Measurements from ENCODE around the gene ARHGEF10L. TPM values are rescaled to one million over a fixed set of nuclear protein-coding genes. Genes with fewer than 3 reads are reported as not detected.
A peak's percentile ranks its signal among the peaks of the same experiment; 100 is the strongest.

ARHGEF10L gene
- total RNA-seq, 1 experiment from 2014 or later, result 10.5 TPM

DNA sequence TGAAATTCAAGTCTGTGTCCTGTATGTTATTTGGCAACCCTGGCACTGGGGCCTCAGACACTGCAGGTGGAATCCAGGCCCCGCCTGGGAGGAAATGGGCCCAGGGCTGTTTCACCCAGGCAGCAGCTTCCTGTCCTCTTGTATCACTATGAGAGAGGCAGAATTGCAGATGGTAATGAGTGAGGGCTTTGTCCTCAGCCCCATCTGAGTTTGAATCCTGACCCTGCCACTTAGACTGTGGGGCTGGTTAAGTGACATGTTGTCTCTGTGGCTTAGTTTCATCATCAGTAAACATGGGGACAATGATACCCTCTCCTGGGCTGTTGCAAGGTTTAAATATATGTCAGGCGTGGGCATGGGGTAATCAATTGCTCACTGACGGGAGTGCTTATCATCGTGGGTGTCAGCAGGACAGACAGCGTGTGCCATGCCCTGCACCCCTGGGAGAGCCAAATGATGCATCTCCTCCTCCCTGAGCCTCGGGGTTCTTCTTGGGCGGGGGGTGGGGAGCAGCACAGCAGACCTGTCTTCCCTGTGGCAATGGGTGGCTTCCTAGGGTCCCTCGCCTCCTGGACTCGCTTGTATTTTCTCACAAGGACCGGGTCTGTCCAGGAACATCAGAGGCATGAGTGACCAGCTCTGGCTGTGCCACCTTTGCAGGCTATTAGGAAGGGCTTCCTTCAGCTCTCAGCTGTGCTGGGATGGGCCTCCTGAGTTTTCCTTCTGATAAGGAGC, 42.1 kb downstream of the ARHGEF10L start:
- Histone ChIP-seq H3K4me1 (peaks cover 33% of the 10 kb centered on the region), H3K27ac (no peak overlapping the region), H3K9me3 (replicated peaks) (no peaks in the 10 kb centered on the region), H3K36me3 (no peaks in the 10 kb centered on the region), H3K4me3 (no peak overlapping the region), H3K27me3 (no peaks in the 10 kb centered on the region)
- DNase-seq, result no peak

DNA sequence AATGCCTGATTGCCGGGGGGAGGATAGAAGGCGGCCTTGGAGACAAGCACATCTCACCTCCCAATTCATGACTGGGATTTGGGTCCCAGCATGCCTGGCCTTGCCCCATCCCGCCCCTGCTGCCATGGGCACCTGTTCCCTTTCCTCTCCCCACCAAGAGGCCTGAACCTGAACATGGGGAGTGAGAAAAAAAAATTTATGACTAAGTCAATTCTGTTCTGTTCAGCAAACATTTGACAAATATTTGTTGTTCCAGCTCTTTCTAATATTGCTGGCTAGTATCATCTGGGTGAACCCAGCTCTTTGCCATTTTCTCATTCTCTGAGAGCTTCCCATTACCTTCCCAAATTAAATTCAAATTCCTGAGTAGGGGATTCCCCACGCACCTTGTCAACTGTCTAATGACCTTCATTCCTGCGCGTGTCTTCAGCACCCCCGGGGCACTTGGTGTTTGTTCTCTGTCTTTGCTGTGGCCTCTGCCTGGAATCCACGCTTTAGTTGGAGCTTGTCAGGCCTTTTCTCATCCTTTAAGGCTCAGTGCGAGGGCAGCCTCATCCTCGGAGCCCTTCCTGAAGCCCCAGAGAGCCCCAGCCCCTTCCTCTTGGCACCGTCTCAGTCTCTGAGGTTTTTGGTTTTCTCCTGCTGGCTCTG, 42.8 kb downstream of the ARHGEF10L start:
- Histone ChIP-seq H3K36me3 (no peaks in the 10 kb centered on the region), H3K27ac (no peak overlapping the region), H3K27me3 (no peaks in the 10 kb centered on the region), H3K4me3 (no peak overlapping the region), H3K9me3 (replicated peaks) (no peaks in the 10 kb centered on the region), H3K4me1 (peaks cover 40% of the 10 kb centered on the region)
- DNase-seq, result peak; percentile 30 to 57

DNA sequence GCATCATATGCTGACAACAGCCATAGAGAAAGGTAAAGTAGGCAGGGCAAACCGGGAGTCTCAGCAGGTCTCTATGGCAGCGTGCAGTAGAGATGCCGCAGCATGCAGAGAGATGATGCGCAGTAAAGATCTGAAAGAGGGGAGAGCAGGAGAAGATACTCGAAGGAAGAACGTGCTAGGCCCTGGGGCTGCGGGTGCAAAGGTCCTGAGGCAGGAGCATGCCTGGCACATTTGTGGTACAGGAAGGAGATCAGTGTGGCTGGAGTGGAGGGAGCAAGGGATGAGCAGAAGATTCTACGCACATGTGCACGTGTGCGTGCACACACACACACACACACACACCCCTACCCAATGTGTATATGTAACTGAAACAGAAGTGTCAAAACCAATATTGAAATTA, 45.0 kb downstream of the ARHGEF10L start:
- Histone ChIP-seq H3K27me3 (no peaks in the 10 kb centered on the region), H3K27ac (no peak overlapping the region), H3K4me3 (no peak overlapping the region), H3K36me3 (no peaks in the 10 kb centered on the region), H3K9me3 (replicated peaks) (no peaks in the 10 kb centered on the region), H3K4me1 (peaks cover 53% of the 10 kb centered on the region)
- DNase-seq, result no peak

DNA sequence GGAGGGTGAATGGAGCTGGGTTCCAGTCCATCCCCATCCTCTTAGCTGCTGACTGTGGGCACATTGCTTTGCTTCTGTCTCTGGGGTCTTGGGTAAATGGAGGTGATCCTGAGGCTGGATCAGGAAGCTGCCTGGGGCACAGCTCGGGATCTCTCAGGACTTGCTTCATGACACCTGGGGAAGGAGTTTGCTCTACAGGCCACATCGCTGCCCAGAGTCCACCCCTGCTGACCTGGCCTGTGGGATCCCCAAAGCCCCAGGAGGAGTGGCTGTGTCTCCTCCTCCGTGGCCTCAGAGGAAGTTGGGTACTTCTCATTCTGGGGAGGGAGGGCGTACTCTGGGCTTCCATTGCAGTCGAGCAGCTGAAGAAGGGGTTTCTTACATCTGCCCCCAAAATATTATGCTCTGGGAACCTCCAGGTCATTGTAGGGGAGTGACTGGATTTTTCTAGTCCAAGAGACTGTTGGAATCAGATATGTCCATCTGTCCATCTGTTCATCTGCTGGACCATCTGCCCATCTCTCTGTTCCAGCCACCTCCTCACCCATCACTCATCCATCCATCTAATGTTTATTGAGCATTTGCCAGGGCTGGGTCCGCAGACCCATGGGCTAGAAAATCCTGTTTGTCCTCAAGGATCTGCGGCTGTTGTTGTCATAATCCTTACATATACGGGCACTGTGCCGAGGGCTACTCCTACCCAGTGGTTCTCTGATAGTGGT, 45.9 kb downstream of the ARHGEF10L start:
- DNase-seq, result no peak
- H3K27me3 ChIP-seq, result no peaks in the 10 kb centered on the region
- no peak overlapping the region for H3K27ac ChIP-seq
- no peaks in the 10 kb centered on the region for H3K36me3 ChIP-seq
- no peaks in the 10 kb centered on the region for H3K9me3 ChIP-seq (replicated peaks)
- H3K4me1 ChIP-seq, result peaks cover 45% of the 10 kb centered on the region
- no peak overlapping the region for H3K4me3 ChIP-seq

DNA sequence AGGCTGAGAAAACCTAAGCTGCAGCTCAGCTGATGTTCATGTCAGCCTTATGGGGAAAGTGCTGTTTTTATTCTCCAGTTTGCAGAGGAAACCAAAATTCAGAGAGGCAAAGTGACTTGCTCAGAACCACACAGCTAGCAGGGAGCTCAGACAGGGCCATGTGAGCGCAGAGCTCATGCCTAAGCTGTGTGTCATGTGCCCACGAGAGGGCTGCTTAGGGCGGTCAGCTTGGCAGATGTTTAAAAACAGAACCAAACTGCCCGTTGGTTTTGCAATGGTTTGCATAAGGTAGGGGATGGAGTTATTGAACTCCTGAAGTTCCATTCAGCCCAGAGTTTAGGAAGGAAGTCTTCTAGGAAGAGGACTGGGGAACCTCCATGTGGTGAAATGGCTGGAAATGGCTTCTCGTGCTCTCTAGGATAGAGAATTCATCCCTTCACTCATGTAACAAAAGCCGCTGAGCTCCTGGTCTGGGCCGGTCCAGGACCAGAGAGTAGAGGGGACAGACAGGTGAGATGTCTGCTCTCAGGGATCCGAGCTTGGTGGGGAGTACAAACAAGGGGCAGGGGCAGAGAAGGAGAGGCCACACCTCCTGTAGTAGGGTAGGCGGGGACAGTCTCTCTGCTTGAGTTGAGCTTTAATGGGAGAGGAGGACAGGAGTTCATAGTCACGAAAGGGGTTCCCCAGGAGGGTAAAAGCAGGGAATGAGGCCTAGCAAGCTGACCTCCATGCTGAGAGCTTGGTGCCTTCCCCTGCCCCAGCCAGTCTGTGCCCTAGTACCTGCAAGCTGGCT, 46.9 kb downstream of the ARHGEF10L start:
- Histone ChIP-seq H3K4me1 (peaks cover 40% of the 10 kb centered on the region), H3K9me3 (replicated peaks) (no peaks in the 10 kb centered on the region), H3K27me3 (no peaks in the 10 kb centered on the region), H3K36me3 (no peaks in the 10 kb centered on the region), H3K4me3 (no peak overlapping the region), H3K27ac (no peak overlapping the region)
- DNase-seq, result no peak

DNA sequence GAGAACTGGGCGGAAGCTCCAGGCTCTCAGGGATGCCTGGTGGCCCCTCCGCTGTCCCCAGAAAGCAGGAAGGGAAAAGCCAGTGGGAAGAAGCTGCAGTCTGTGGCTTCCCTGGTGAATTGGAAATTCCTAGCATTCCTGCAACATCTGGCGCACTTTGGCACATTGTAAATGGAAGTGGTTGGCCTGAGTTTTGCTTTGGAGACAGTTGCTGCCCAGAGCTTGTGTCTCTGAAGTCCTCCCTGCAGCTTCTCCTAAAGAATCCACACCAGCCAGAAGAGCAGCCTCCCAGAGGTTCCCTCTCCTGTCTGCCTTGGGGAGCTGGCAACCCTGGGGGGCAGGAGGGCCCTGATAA, 48.2 kb downstream of the ARHGEF10L start:
- Histone ChIP-seq H3K4me3 (0 out of 2 replicates have a peak overlapping the region, but pooled peaks have one; percentile 7), H3K4me1 (peaks cover 27% of the 10 kb centered on the region), H3K36me3 (no peaks in the 10 kb centered on the region), H3K27me3 (no peaks in the 10 kb centered on the region), H3K9me3 (replicated peaks) (no peaks in the 10 kb centered on the region), H3K27ac (peak overlapping the region; percentile 86)
- DNase-seq, result peak; percentile 83 to 86

DNA sequence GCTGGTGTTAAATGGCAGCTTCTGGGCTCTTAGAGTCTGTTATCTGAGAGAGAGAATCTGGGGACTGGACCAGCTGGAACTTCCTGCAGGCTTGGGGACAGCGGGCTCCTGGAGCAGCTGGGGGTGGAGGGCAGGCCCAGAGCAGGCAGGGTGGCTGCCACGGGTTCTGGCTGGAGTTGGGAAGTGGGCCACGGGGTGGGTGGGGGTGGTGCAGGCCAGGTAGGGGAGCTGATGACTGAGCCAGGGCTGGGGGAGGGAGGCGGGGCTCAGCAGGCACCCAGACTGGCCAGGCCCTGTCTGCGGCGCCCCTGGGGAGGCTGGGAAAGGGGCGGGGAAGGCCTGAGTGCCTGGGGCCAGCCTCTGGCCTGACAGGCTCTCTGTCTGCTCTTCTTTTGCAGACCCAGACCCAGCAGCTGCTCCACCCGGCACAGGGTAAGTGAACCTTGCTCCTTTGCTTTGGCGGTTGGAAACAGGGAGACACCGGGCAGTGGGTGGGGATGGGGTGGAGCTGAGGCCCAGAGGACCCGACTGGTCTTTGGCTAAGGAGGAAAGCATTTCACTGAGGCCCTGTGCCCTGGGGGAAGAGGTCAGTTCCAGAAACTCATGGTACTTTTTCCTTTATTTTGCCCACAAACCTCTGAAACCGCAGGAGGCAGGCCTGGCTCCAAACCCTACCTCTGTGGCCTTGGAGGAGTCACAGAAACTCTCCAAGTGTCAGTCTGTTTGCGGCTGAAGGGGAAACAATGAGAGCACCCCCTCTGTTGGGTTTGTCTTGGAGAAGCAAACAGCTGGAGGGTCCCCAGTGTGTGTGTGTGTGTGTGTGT, 48.8 kb downstream of the ARHGEF10L start:
- Histone ChIP-seq H3K27ac (peak overlapping the region; percentile 86), H3K36me3 (no peaks in the 10 kb centered on the region), H3K4me1 (peaks cover 27% of the 10 kb centered on the region), H3K27me3 (no peaks in the 10 kb centered on the region), H3K9me3 (replicated peaks) (no peaks in the 10 kb centered on the region), H3K4me3 (peak overlapping the region; percentile 41)
- peak; percentile 94 to 95 for DNase-seq

DNA sequence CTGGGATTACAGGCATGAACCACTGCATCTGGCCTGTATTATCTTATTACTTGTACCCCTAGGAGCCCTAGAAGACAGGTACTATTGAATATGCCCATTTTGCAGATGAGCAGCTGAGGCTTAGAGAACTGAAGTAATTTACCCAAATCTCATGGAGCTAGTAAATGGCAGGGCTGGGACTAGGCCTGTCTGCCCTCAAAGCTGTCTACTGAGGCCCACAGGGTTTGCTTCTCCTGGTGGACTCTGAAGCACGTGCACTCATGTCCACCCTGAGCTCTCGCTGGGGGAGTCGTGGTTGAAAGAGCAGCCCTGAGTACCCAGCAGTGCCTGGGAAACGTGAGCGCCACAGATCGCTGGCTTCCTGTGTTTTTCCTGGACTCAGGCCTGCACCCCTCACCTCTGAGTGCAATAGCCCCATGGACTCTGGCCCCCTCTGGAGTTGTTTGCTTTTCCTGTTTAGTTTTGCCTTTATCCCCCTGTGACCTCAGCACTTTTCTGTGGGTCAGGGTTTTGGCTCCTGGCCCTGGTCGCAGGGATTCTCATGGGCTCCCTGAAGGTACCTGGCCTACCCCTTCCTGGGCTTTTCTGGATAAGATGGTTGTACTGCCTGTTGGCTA, 52.4 kb downstream of the ARHGEF10L start:
- Histone ChIP-seq H3K27ac (no peak overlapping the region), H3K4me1 (peaks cover 21% of the 10 kb centered on the region), H3K9me3 (replicated peaks) (no peaks in the 10 kb centered on the region), H3K4me3 (no peak overlapping the region), H3K36me3 (no peaks in the 10 kb centered on the region), H3K27me3 (no peaks in the 10 kb centered on the region)
- DNase-seq, result no peak

DNA sequence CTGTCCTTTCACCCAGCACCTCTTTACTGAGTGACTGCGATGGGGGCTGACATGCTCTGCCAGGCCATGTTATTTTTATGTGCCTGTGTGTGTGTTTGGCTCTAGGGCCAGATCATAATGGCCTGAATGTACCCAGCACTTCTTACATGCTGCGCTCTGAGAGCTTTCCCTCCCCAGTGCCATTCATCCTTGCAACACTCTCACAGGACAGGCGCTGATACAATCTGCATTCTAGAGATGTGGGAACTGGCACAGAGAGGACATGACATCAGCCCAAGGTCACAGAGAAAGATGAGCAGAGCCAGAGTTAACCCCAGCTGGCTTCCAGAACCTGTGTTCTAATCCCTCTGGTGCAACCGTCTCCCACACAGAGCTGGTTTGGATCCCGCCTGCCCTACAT, 54.5 kb downstream of the ARHGEF10L start:
- no peak for DNase-seq
- peaks cover 18% of the 10 kb centered on the region for H3K4me1 ChIP-seq
- H3K27ac ChIP-seq, result no peak overlapping the region
- H3K36me3 ChIP-seq, result no peaks in the 10 kb centered on the region
- no peaks in the 10 kb centered on the region for H3K27me3 ChIP-seq
- no peak overlapping the region for H3K4me3 ChIP-seq
- H3K9me3 ChIP-seq (replicated peaks), result no peaks in the 10 kb centered on the region

DNA sequence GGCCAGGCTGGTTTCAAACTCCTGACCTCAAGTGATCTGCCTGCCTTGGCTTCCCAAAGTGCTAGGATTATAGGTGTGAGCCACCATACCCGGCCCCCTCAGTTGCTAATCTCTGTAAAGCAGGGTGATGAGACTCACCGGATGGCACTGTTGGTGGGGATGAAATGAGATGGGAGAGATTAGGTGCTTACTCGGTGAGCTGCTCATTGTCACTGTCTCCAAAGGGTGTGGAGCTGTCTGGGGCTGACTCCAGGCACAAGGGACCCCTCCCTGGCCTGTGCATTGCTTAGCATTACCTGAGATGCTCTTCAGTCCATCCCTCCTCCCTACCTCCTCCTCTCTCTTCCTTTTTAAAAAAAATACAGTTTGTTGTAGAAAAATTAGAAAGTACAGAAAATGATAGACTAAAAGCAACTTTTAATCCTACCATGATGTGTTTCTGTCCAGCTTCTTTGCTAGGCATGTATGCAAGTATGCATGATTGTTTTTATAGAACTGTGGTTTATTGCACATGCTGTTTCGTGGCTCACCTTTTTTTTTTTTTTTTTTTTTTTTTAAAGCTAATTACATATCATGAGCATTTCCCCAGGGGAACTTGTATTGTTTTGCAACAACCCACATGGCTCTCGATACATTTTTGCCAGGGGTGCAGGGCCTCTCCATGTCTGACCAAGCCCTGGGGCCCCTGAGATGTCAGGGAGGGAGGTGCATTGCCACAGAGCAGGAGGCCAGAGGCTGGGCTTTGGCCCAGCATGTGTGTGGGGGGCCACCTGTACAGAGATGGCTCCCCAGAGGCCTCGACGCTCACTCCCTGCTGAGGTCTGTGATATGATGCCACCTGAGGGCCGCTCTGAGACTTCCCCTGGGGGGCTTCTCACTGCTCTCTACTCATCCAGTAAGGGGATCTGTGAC, 55.4 kb downstream of the ARHGEF10L start:
- Histone ChIP-seq H3K9me3 (replicated peaks) (no peaks in the 10 kb centered on the region), H3K4me1 (peaks cover 13% of the 10 kb centered on the region), H3K4me3 (no peak overlapping the region), H3K27me3 (no peaks in the 10 kb centered on the region), H3K36me3 (no peaks in the 10 kb centered on the region), H3K27ac (no peak overlapping the region)
- DNase-seq, result no peak

DNA sequence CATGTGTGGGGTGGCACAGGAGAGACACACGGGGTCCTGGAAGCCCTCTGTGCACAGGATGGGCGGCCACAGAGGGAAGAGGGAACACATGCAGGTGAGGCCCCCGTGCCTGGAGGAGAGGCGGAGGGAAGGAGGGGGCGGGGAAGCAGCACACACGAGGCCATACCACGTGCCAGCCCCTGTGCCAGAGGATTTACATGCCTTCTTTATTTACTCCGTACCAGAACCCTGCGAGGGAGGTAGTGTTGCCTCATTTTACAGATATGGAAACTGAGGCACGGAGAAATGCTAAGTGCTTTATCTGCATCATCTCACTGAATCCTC, 56.1 kb downstream of the ARHGEF10L start:
- DNase-seq, result no peak
- no peaks in the 10 kb centered on the region for H3K9me3 ChIP-seq (replicated peaks)
- H3K27ac ChIP-seq, result no peak overlapping the region
- peaks cover 13% of the 10 kb centered on the region for H3K4me1 ChIP-seq
- no peaks in the 10 kb centered on the region for H3K36me3 ChIP-seq
- no peaks in the 10 kb centered on the region for H3K27me3 ChIP-seq
- H3K4me3 ChIP-seq, result no peak overlapping the region

DNA sequence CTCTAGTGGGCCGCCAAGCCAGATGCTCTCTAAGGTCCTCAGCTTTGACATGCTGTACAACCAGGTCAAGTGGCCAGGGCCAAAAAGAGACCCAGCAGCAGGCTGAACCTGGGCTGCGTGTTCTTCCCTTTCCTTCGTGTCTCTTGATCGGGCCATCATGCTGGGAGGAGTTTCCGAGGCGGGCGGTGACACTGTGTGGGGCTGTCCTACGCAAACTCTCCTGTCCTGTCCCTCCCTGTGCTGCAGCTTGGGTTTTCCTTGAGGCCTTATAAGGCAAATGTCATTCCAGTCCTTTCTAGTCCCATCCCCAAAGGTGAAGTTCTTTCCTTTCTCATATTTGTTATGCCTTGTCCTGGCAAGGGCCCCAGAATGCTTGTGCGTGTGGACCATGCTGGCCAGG, 56.7 kb downstream of the ARHGEF10L start:
- Histone ChIP-seq H3K36me3 (no peaks in the 10 kb centered on the region), H3K4me1 (peaks cover 13% of the 10 kb centered on the region), H3K27me3 (no peaks in the 10 kb centered on the region), H3K9me3 (replicated peaks) (no peaks in the 10 kb centered on the region), H3K27ac (no peak overlapping the region), H3K4me3 (no peak overlapping the region)
- no peak for DNase-seq
